Stimulated activated CD4-positive, alpha-beta T cell treated with anti-CD3 and anti-CD28 coated beads, Interleukin-2, amount 100 ng/mL, for 4 hours (primary cell): ENCODE data around the gene PIEZO2.
"Not testable (repeated sequence)": the region's sequence is repeated elsewhere in the genome, so short reads cannot be mapped to it uniquely, and the experiment has no call there.

Experiments used
- DNase-seq: peaks from one replicate; pipeline ENCODE4 v3.0.0-alpha.2; 2020; ENCODE audit warnings: low read depth

The PIEZO2 gene

GRCh38 chr18:10681581-10682367 is 467.6 kb downstream of the PIEZO2 start:
- DNase-seq, result no peak

GRCh38 chr18:10680271-10680596 is 469.1 kb downstream of the PIEZO2 start:
- DNase-seq, result no peak

DNA sequence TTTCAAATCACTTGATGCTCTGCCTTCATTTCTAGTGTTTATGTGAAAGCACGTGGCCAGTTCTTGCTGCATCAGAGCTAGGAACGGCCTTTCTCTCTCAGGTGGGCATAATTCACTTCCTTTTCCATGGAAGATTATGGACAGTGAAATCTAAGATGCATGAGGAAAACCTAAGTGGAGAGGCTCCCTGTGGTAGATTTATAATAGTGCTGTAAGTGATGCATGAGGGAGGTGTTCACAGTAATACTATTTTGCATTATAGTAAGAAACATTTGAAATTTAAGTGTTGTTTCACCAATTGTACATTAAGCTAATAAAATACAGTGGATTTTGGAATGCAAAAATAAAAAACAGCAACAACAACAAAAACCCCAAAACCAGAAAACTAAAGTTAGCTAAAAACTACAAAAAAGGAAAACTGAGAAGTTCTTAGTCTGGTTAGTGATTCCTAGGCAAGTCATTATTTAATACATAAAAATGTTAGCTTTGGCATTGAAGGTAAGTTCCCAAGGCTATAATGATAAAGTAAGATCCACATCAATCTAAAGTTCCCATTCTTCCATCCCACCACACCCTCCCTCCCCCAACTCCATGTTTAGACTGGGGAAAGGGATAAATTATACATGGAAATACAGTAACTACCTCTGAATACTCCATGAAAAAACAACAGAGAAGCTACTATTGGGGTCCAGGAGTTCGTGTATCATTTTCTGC is 469.7 kb downstream of the PIEZO2 start:
- no peak for DNase-seq

DNA sequence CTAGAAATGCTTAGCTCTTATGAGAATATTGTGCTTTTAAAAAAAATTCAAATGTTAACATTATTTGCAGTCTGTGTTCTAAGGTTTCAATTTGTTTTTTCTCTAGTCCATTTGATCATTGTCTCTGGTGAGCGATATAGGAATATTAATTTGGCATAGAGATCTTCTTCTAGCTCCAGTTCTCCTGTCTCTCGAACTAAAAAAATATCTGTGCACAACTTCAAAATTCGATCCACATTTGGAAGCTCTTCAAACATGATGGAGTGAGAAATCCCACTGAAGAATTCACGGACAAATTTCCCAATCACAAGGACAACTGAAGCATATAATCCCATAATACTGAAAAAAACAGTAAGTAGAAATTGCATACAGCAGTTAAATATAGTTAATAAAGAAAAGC is 477.9 kb downstream of the PIEZO2 start:
- no peak for DNase-seq

- DNase-seq, result no peak
Observed at GRCh38 chr18:10670856-10671255, 478.5 kb downstream of the PIEZO2 start.

- DNase-seq, result no peak
Observed at GRCh38 chr18:10669441-10670100, 479.8 kb downstream of the PIEZO2 start.

GRCh38 chr18:10663750-10664149 is 485.6 kb downstream of the PIEZO2 start:
- no peak for DNase-seq

GRCh38 chr18:10661317-10661716 is 488.1 kb downstream of the PIEZO2 start:
- DNase-seq, result no peak

GRCh38 chr18:10660179-10660884 is 489.0 kb downstream of the PIEZO2 start:
- no peak for DNase-seq

GRCh38 chr18:10659594-10659993 is 489.8 kb downstream of the PIEZO2 start:
- no peak for DNase-seq

DNA sequence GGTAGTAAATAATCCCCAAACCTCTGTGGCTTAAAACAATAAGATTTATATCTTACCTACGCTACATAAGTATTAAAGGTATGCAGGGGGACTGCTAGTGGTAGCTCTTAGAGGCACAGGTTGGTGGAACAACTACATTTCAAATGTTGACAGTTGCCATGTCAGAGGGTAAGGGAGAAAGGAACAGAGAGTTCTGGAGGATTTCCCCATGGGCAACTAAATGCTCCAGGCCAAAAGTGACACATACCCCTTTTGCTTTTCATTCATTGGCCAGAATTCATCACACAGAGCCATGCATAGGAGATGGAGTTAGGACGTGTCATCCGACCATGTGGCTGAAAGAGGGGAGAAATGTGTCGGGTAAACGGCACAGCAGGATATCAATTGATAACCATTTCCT is 490.4 kb downstream of the PIEZO2 start:
- DNase-seq, result no peak

GRCh38 chr18:10644003-10644402 is 505.4 kb downstream of the PIEZO2 start:
- DNase-seq, result not testable (repeated sequence)

- not testable (repeated sequence) for DNase-seq
Observed at GRCh38 chr18:10642915-10643524, 506.3 kb downstream of the PIEZO2 start.

- DNase-seq, result not testable (repeated sequence)
Observed at GRCh38 chr18:10638539-10638885, 510.9 kb downstream of the PIEZO2 start.

DNA sequence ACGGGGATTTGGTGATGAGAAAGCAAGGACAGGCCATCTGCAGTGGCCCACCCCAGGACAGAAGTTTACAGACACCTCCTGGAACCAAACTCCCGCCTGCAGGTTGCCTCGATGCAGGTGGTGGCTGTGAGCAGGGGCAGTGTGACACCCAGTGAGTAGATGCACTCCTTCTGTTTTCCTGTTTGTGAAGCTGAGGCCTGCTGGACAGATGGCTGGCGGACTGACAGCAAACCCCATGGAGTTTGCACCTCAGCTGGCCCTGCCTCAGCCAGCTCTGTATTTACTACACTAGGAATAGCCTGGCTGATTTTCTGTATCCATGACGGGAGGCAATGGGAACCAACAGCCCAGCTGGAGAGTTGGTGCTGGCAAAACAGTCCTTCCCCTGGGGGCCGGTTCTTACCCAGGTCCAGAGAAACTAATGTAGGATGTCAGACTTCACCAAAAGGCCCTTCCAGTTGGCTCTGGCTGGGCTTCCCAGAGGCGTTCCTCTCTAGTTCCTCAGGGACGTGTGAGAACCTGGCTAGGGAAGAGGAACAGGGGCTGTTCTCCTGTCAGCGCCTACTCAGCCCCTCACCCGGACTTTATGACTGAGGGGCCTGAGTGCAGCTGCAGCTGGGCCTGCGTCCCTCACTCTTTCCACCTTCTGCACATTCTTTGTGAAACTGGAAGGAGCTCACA is 511.4 kb downstream of the PIEZO2 start:
- DNase-seq, result not testable (repeated sequence)

DNA sequence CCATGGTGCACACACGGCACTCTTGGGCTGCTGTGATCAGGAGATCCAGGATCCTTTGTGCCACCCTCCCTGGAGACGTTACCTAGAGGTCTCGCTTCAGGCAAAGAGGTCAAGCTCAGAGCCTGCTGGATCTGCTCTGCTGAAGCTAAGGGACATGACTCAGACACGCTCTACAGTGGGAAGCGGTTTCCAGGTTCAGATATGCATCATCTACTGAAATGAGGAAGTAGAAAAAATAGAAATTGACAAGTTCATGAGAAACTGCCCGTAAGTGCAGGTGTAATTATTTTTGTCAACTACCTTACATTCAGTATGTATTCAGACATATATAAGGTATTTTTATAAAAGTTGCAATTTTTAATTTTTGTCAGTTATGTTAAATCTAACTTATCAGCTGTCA is 520.3 kb downstream of the PIEZO2 start:
- not testable (repeated sequence) for DNase-seq

DNA sequence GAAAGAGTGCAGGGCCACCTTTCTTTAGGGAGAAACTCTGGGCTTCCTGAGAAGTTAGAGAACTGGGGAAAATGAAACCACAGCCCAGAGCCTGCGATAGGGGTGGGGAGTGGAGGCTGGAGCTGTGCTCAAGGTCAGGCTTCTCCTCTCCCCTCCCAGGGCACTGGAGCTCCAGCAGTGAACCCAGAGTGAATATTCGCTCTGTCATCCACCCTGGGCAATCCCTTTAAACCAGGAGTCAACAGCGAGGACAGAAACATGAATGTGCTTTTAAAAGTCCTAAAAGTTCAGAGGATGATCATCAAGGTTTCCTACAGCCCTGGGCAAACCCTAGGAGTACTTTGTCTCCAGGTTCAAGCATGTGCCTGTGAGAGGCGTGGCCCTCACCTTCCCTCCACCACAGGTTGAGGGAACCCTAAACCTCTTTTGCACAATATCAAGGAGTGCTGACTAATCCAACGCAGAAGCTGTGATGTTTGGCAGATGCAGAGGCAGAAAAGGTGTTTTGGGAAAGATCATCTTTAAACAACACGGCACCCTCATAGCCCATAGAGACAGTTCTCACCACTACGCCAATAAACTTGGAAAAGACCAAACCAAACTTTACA is 522.7 kb downstream of the PIEZO2 start:
- DNase-seq, result not testable (repeated sequence)

DNA sequence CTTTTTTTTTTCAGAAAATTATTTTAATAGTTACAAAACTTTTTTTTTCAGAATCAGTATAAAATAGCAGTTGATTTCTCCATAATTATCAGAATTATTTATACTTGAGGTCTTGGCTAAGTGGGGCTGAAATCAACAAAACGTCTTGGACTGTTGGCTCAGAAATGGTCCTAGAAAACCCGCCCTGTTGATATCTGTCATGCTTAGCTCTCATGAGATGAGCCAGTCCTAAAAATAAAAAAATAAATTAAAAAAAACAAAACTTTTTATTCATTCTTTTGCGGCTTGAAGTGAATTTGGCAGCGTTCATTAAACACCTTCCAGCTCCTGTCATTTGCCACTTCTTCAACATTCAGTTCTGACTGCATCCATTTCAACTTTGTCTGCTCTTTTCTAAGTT is 525.8 kb downstream of the PIEZO2 start:
- DNase-seq, result not testable (repeated sequence)

- not testable (repeated sequence) for DNase-seq
Observed at GRCh38 chr18:10622982-10623381, 526.4 kb downstream of the PIEZO2 start.

- DNase-seq, result not testable (repeated sequence)
Observed at GRCh38 chr18:10620670-10621329, 528.6 kb downstream of the PIEZO2 start.
